GM10266 (cell line): ENCODE data around the gene GABBR2.
"Not testable (repeated sequence)": the region's sequence is repeated elsewhere in the genome, so short reads cannot be mapped to it uniquely, and the experiment has no call there.

Experiments used
- DNase-seq: peaks from one replicate; pipeline ENCODE4 v3.0.0; 2012; ENCODE audit errors: extremely low spot score
- CTCF ChIP-seq: IDR thresholded peaks from 2 replicates; pipeline ENCODE4 v1.5.1; 2012; ENCODE audit warnings: mild to moderate bottlenecking, low read depth; ENCODE audit not compliant: control insufficient read depth, insufficient read depth; ENCODE audit errors: missing control alignments

GABBR2 gene

GRCh38 chr9:98589102-98589501 is 119.6 kb downstream of the GABBR2 start:
- no peak for DNase-seq
- TF ChIP-seq CTCF = no peak

GRCh38 chr9:98584853-98585438 is 123.8 kb downstream of the GABBR2 start:
- DNase-seq = not testable (repeated sequence)

GRCh38 chr9:98584059-98584458 is 124.7 kb downstream of the GABBR2 start:
- no peak for DNase-seq
- no peak for TF ChIP-seq CTCF

- no peak for DNase-seq
- no peak for TF ChIP-seq CTCF
Observed at GRCh38 chr9:98583417-98583816, 125.3 kb downstream of the GABBR2 start.

- DNase-seq = no peak
- TF ChIP-seq CTCF = no peak
Observed at GRCh38 chr9:98580956-98581355, 127.8 kb downstream of the GABBR2 start.

- TF ChIP-seq CTCF = no peak
- DNase-seq = no peak
Observed at GRCh38 chr9:98579700-98580099, 129.0 kb downstream of the GABBR2 start.

GRCh38 chr9:98577446-98577845 is 131.3 kb downstream of the GABBR2 start:
- DNase-seq = no peak

More at GRCh38 chr9:98577446-98577845, 131.3 kb downstream of the GABBR2 start:
- no peak for TF ChIP-seq CTCF
